Liver (tissue), 3 donors: ENCODE data around the gene ITGA11.

ENCODE experiments used
- EGR1 ChIP-seq, 2 donors: IDR thresholded peaks; 2 replicates each; pipeline ENCODE4 v1.6.1; 2016 to 2018; ENCODE audit warnings: antibody characterized with exemption in 2 of 2, low read depth in 2 of 2
- FOXA1 ChIP-seq: IDR thresholded peaks from 2 replicates; pipeline ENCODE4 v1.6.1; 2016; ENCODE audit warnings: antibody characterized with exemption
- GABPA ChIP-seq, 2 donors: IDR thresholded peaks in 1 of 2; conservative IDR thresholded peaks in 1 of 2; 2 replicates each; pipeline ENCODE4 v1.6.1; 2016; ENCODE audit warnings: antibody characterized with exemption in 2 of 2, mild to moderate bottlenecking in 1 of 2, moderate library complexity in 1 of 2
- HNF4A ChIP-seq, 2 donors: conservative IDR thresholded peaks; 2 replicates each; pipeline ENCODE4 v1.6.1; 2016; ENCODE audit warnings: antibody characterized with exemption in 2 of 2, mild to moderate bottlenecking in 2 of 2
- RAD21 ChIP-seq, 2 donors: IDR thresholded peaks; 2 replicates each; pipeline ENCODE4 v1.6.1; 2016; ENCODE audit warnings: antibody characterized with exemption in 2 of 2, mild to moderate bottlenecking in 2 of 2
- SP1 ChIP-seq: IDR thresholded peaks from 2 replicates; pipeline ENCODE4 v1.6.1; 2018; ENCODE audit warnings: antibody characterized with exemption, mild to moderate bottlenecking
- TAF1 ChIP-seq: conservative IDR thresholded peaks from 2 replicates; pipeline ENCODE4 v1.6.1; 2016; ENCODE audit warnings: antibody characterized with exemption, mild to moderate bottlenecking
- TF ChIP-seq, protein P1 (sequence below): fragments of 150-350 bp; IDR thresholded peaks from 2 replicates; pipeline ENCODE4 v1.5.1; 2017; ENCODE audit warnings: improper control_type of control experiment, low read depth, low read length; ENCODE audit not compliant: missing input control
- TF ChIP-seq, protein P2 (sequence below): IDR thresholded peaks from 2 replicates; pipeline ENCODE4 v1.6.1; 2016; ENCODE audit warnings: antibody characterized with exemption, mild to moderate bottlenecking
- TF ChIP-seq, protein P3 (sequence below): IDR thresholded peaks from 2 replicates; pipeline ENCODE4 v1.6.1; 2016; ENCODE audit warnings: antibody characterized with exemption
- donor health status: healthy.
- donor health status: healthy.

DNA sequence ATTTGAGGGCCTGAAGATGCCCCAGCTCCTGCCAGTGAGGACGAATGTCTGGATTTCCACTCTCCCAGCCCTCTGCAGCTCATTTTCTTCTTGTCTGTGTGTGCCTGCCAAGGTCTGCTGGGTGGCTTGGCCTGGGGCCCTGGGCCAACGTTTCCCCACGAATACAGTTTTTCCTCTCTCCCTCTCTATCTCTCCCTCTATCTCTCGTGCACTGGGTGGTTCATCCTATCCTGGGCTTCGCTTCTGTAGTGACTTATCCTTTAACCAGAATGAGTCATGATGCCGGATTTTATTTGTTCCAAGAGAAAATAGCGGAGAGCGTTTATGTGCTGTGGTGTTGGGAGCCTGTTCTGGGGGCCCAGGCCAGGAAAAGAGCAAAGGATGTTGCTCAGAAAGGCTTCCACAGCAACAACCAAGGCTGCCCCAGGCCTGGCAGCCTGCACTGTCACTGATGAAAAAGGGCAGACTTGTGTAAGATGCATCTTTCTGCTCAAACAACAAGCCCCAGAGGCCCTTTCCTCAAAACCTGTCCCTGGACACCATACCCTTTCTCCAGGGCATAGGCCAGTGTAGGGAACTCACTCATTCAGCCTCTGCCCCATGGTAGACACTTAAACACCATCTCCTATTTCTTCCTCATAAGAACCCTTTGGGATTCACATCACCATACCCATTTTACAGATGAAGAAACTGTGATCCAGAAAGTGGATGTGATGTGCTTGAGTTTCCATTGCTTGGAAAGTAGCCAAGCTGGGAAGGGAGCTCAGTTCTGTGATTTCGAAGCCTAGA lies 47.3 kb downstream of the ITGA11 start:
- TF ChIP-seq RAD21 (IDR thresholded peaks at IDR 0.05) (no peak), EGR1 (IDR thresholded peaks at IDR 0.05; ENCODE audit: low read depth in 2 of 2) (no peak), HNF4A (conservative IDR thresholded peaks at IDR 0.05) (no peak), GABPA (IDR thresholded peaks at IDR 0.05 in 1 of 2, conservative IDR thresholded peaks at IDR 0.05 in 1 of 2) (no peak), SP1 (no peak), FOXA1 (no peak), TAF1 (no peak)
- TF ChIP-seq, protein P1, sequence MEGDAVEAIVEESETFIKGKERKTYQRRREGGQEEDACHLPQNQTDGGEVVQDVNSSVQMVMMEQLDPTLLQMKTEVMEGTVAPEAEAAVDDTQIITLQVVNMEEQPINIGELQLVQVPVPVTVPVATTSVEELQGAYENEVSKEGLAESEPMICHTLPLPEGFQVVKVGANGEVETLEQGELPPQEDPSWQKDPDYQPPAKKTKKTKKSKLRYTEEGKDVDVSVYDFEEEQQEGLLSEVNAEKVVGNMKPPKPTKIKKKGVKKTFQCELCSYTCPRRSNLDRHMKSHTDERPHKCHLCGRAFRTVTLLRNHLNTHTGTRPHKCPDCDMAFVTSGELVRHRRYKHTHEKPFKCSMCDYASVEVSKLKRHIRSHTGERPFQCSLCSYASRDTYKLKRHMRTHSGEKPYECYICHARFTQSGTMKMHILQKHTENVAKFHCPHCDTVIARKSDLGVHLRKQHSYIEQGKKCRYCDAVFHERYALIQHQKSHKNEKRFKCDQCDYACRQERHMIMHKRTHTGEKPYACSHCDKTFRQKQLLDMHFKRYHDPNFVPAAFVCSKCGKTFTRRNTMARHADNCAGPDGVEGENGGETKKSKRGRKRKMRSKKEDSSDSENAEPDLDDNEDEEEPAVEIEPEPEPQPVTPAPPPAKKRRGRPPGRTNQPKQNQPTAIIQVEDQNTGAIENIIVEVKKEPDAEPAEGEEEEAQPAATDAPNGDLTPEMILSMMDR, result no peak
- TF ChIP-seq, protein P2, sequence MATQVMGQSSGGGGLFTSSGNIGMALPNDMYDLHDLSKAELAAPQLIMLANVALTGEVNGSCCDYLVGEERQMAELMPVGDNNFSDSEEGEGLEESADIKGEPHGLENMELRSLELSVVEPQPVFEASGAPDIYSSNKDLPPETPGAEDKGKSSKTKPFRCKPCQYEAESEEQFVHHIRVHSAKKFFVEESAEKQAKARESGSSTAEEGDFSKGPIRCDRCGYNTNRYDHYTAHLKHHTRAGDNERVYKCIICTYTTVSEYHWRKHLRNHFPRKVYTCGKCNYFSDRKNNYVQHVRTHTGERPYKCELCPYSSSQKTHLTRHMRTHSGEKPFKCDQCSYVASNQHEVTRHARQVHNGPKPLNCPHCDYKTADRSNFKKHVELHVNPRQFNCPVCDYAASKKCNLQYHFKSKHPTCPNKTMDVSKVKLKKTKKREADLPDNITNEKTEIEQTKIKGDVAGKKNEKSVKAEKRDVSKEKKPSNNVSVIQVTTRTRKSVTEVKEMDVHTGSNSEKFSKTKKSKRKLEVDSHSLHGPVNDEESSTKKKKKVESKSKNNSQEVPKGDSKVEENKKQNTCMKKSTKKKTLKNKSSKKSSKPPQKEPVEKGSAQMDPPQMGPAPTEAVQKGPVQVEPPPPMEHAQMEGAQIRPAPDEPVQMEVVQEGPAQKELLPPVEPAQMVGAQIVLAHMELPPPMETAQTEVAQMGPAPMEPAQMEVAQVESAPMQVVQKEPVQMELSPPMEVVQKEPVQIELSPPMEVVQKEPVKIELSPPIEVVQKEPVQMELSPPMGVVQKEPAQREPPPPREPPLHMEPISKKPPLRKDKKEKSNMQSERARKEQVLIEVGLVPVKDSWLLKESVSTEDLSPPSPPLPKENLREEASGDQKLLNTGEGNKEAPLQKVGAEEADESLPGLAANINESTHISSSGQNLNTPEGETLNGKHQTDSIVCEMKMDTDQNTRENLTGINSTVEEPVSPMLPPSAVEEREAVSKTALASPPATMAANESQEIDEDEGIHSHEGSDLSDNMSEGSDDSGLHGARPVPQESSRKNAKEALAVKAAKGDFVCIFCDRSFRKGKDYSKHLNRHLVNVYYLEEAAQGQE, result no peak
- TF ChIP-seq, protein P3, sequence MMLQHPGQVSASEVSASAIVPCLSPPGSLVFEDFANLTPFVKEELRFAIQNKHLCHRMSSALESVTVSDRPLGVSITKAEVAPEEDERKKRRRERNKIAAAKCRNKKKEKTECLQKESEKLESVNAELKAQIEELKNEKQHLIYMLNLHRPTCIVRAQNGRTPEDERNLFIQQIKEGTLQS, result no peak
